Liver (tissue), 9 donors: Measurements from ENCODE around the gene TAB2. TPM values are rescaled to one million over a fixed set of nuclear protein-coding genes. Genes with fewer than 3 reads are reported as not detected.
A peak's percentile ranks its signal among the peaks of the same experiment; 100 is the strongest.

Experiments
- DNase-seq: peaks from one replicate; pipeline ENCODE4 v3.0.0-alpha.2; 2017; ENCODE audit warnings: low spot score
- H3K27ac ChIP-seq, 2 donors: one replicate each; pipeline ENCODE4 v1.7.0; 2013; ENCODE audit warnings: inconsistent platforms in 2 of 2, low read length in 2 of 2, control low read depth in 1 of 2, low read depth in 1 of 2, mild to moderate bottlenecking in 1 of 2
- H3K27me3 ChIP-seq, 4 donors: one replicate each; pipeline versions ENCODE4 v1.6.1 to v1.7.0; 2013; ENCODE audit warnings: low read length in 3 of 4, inconsistent platforms in 1 of 4, mild to moderate bottlenecking in 1 of 4, moderate library complexity in 1 of 4; ENCODE audit not compliant: control insufficient read depth in 4 of 4, insufficient read depth in 4 of 4
- H3K36me3 ChIP-seq, 4 donors: one replicate each; pipeline versions ENCODE4 v1.6.1 to v1.7.0; 2013; ENCODE audit warnings: low read length in 3 of 4, mild to moderate bottlenecking in 3 of 4, low read depth in 1 of 4, moderate library complexity in 1 of 4; ENCODE audit not compliant: control insufficient read depth in 4 of 4, insufficient read depth in 3 of 4
- H3K4me1 ChIP-seq, 4 donors: one replicate each; pipeline versions ENCODE4 v1.6.1 to v1.7.0; 2013; ENCODE audit warnings: low read length in 3 of 4, mild to moderate bottlenecking in 3 of 4, moderate library complexity in 1 of 4; ENCODE audit not compliant: control insufficient read depth in 4 of 4, insufficient read depth in 4 of 4
- H3K4me3 ChIP-seq, 3 donors: one replicate each; pipeline versions ENCODE4 v1.6.1 to v1.7.0; 2013; ENCODE audit warnings: low read length in 3 of 3, control low read depth in 1 of 3, low read depth in 1 of 3, mild to moderate bottlenecking in 1 of 3
- H3K9ac ChIP-seq, 2 donors: one replicate each; pipeline ENCODE4 v1.7.0; 2013; ENCODE audit warnings: low read length in 2 of 2, mild to moderate bottlenecking in 2 of 2, moderate library complexity in 2 of 2, control low read depth in 1 of 2, low read depth in 1 of 2
- H3K9me3 ChIP-seq, 4 donors: one replicate each; pipeline versions ENCODE4 v1.6.1 to v1.7.0; 2013; ENCODE audit warnings: low read length in 3 of 4; ENCODE audit not compliant: control insufficient read depth in 4 of 4
- ATF3 ChIP-seq: IDR thresholded peaks from 2 replicates; pipeline ENCODE4 v1.6.1; 2016; ENCODE audit warnings: antibody characterized with exemption
- CTCF ChIP-seq: fragments of 150-350 bp; IDR thresholded peaks from 2 replicates; pipeline ENCODE4 v1.5.1; 2017; ENCODE audit warnings: improper control_type of control experiment, low read depth, low read length; ENCODE audit not compliant: missing input control
- EGR1 ChIP-seq, 2 donors: IDR thresholded peaks; 2 replicates each; pipeline ENCODE4 v1.6.1; 2016 to 2018; ENCODE audit warnings: antibody characterized with exemption in 2 of 2, low read depth in 2 of 2
- FOXA1 ChIP-seq: IDR thresholded peaks from 2 replicates; pipeline ENCODE4 v1.6.1; 2016; ENCODE audit warnings: antibody characterized with exemption
- FOXA2 ChIP-seq: IDR thresholded peaks from 2 replicates; pipeline ENCODE4 v1.6.1; 2016; ENCODE audit warnings: antibody characterized with exemption
- GABPA ChIP-seq, 2 donors: IDR thresholded peaks in 1 of 2; conservative IDR thresholded peaks in 1 of 2; 2 replicates each; pipeline ENCODE4 v1.6.1; 2016; ENCODE audit warnings: antibody characterized with exemption in 2 of 2, mild to moderate bottlenecking in 1 of 2, moderate library complexity in 1 of 2
- HNF4G ChIP-seq: IDR thresholded peaks from 2 replicates; pipeline ENCODE4 v1.6.1; 2016; ENCODE audit warnings: antibody characterized with exemption
- JUND ChIP-seq, 2 donors: IDR thresholded peaks; 2 replicates each; pipeline ENCODE4 v1.6.1; 2016; ENCODE audit warnings: antibody characterized with exemption in 2 of 2
- MAX ChIP-seq: IDR thresholded peaks from 2 replicates; pipeline ENCODE4 v1.6.1; 2016; ENCODE audit warnings: antibody characterized with exemption
- RXRA ChIP-seq, 2 donors: IDR thresholded peaks; 2 replicates each; pipeline ENCODE4 v1.6.1; 2017 to 2018; ENCODE audit warnings: antibody characterized with exemption in 2 of 2, mild to moderate bottlenecking in 1 of 2
- SP1 ChIP-seq: IDR thresholded peaks from 2 replicates; pipeline ENCODE4 v1.6.1; 2018; ENCODE audit warnings: antibody characterized with exemption, mild to moderate bottlenecking
- YY1 ChIP-seq: IDR thresholded peaks from 2 replicates; pipeline ENCODE4 v1.6.1; 2016; ENCODE audit warnings: antibody characterized with exemption, mild to moderate bottlenecking
- ZBTB33 ChIP-seq: IDR thresholded peaks from 2 replicates; pipeline ENCODE4 v1.6.1; 2016; ENCODE audit warnings: antibody characterized with exemption
- WGBS: extraction: QIAGEN DNeasy Blood & Tissue Kit; methylation state at CpG from one replicate; pipeline ENCODE4 v1.1.7; 2013; 5-methylcytosine and 5-hydroxymethylcytosine counted together
- polyA plus RNA-seq, 2 donors: library from polyadenylated mRNA; stranded (reverse) in 1 of 2; unstranded in 1 of 2; fragments of 200-250 nt in 1 of 2; fragments of >200 nt in 1 of 2; fragmentation: Nextera tagmentation in 1 of 2; extraction: Ambion mirVana in 1 of 2; gene quantifications; one replicate each; pipeline versions ENCODE4 v1.2.1 to v1.2.3, GENCODE V29; 2013 to 2015
- total RNA-seq, 2 donors: library from RNA; depleted of rRNA; stranded (reverse); fragments of >200 nt; gene quantifications; one replicate each; pipeline ENCODE4 v1.2.3, GENCODE V29; 2014
- donor health status: healthy.
- donor health status: healthy.
- donor health status: healthy.
- donor health status: healthy.
- donor health status: healthy.

TAB2 gene
- total and polyA plus RNA-seq, 4 donors, result 10.5 to 25.6 (median 18.0) TPM

- TF ChIP-seq HNF4G, result no peak
- TF ChIP-seq FOXA2, result no peak
- no peak for TF ChIP-seq GABPA (IDR thresholded peaks at IDR 0.05 in 1 of 2, conservative IDR thresholded peaks at IDR 0.05 in 1 of 2)
- no peak for TF ChIP-seq SP1
Measured at GRCh38 chr6:149400050-149400449, 82.5 kb downstream of the TAB2 start, which contains the start of gene SUMO4 (continued).

GRCh38 chr6:149403534-149403933 is 86.0 kb downstream of the TAB2 start:
- Histone ChIP-seq H3K9me3 (no peaks in the 10 kb centered on the region), H3K27me3 (no peaks in the 10 kb centered on the region), H3K36me3 (peaks cover 1 to 22% (median 12%) of the 10 kb centered on the region in 4 donors), H3K9ac (no peak overlapping the region), H3K27ac (no peak overlapping the region), H3K4me1 (peaks cover 0 to 13% (median 1%) of the 10 kb centered on the region in 4 donors), H3K4me3 (no peak overlapping the region)
- 97% methylated on average over 3 of the region's 3 CpGs for WGBS
- DNase-seq, result no peak
- TF ChIP-seq FOXA1, result no peak
- TF ChIP-seq ZBTB33, result no peak
- TF ChIP-seq JUND (IDR thresholded peaks at IDR 0.05), result no peak
- TF ChIP-seq ATF3, result no peak
- no peak for TF ChIP-seq RXRA (IDR thresholded peaks at IDR 0.05)

GRCh38 chr6:149405823-149406765 is 88.6 kb downstream of the TAB2 start:
- no peak for TF ChIP-seq SP1
- TF ChIP-seq ATF3, result peak; percentile 74
- Histone ChIP-seq H3K36me3 (peaks cover 1 to 15% (median 11%) of the 10 kb centered on the region in 4 donors), H3K27ac (peak overlapping the region in 1 of 2 donors; percentile 28)

GRCh38 chr6:149409617-149410016 is 92.1 kb downstream of the TAB2 start:
- Histone ChIP-seq H3K4me3 (no peak overlapping the region), H3K27me3 (no peaks in the 10 kb centered on the region), H3K9ac (no peak overlapping the region), H3K4me1 (peaks cover 0 to 19% (median 0%) of the 10 kb centered on the region in 4 donors), H3K36me3 (peaks cover 0 to 12% (median 9%) of the 10 kb centered on the region in 4 donors), H3K9me3 (no peaks in the 10 kb centered on the region), H3K27ac (no peak overlapping the region)
- DNase-seq, result no peak
- WGBS, result 96% methylated on average over 3 of the region's 3 CpGs
- TF ChIP-seq EGR1 (IDR thresholded peaks at IDR 0.05; ENCODE audit: low read depth in 2 of 2) (no peak), MAX (no peak), RXRA (IDR thresholded peaks at IDR 0.05) (no peak), JUND (IDR thresholded peaks at IDR 0.05) (no peak), ZBTB33 (no peak), CTCF (no peak), YY1 (no peak), HNF4G (no peak), ATF3 (no peak)

More at GRCh38 chr6:149405823-149406765, 88.6 kb downstream of the TAB2 start:
- H3K4me3 ChIP-seq, result no peak overlapping the region
- no peak overlapping the region for H3K9ac ChIP-seq
- no peaks in the 10 kb centered on the region for H3K27me3 ChIP-seq
- no peak for DNase-seq
- H3K9me3 ChIP-seq, result no peaks in the 10 kb centered on the region
- WGBS, result 70% methylated on average over 5 of the region's 5 CpGs
- H3K4me1 ChIP-seq, result peaks cover 0 to 18% (median 0%) of the 10 kb centered on the region in 4 donors
